HG02571 (cell line): ENCODE data around the gene TMBIM1.

ENCODE experiments used
- ATAC-seq: cut with Tn5 transposase; IDR thresholded peaks from one replicate; pipeline ENCODE4 v1.9.1; 2021; ENCODE audit warnings: mild to moderate bottlenecking, moderate library complexity; ENCODE audit not compliant: unreplicated experiment

TMBIM1 gene, protein sequence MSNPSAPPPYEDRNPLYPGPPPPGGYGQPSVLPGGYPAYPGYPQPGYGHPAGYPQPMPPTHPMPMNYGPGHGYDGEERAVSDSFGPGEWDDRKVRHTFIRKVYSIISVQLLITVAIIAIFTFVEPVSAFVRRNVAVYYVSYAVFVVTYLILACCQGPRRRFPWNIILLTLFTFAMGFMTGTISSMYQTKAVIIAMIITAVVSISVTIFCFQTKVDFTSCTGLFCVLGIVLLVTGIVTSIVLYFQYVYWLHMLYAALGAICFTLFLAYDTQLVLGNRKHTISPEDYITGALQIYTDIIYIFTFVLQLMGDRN

DNA sequence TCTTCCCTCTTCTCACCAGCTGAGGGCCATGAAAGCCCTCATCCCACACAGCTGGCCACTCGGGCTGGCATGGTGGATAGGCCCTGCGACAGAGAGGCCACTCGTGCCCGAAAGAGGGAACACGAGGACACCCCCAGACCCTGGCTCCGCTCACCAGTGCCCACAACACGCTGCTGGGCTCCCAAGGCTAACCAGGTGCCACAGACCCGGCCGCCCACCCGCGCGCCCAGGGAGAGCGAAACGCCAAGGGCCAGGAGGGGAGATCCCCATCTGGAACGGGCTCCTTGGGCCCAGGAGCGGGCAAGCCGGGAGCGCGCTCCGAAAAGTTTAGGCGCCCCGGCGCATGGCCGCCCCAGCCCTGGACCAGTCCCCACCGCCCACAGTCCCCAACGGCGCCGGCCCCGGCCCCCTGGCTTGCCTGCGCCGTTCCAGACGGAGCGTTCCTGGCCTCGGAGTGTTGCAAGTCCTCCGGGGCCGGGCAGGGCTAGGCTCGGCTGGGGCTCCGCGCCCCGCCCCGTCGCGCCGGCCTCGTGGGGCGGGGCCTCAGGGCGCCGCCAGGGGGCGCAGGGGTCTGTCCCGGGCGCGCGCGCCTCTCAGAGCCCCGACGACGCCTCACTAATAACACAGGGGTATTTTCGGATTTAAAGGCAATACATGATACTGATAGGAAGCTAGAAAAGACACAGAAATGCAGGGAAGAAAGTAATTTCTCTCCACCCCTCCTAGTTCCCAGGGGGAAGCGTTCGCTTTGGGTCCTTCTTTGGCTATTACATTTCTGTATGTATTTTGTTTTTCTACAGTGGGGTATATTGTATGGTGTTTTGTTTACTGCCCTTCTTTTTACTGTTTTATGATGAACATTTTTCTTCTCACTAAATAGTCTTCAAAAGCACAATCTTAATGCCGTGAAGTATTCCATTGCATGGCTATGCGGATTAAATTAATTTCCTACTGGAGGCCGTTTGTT lies at the start of gene TMBIM1:
Gene TMBIM1 (minus strand): TSS at position 456 of the 967 bp plus-strand sequence. CDS start 10,362 bp downstream, outside the sequence.
- peak; percentile 64 for ATAC-seq

DNA sequence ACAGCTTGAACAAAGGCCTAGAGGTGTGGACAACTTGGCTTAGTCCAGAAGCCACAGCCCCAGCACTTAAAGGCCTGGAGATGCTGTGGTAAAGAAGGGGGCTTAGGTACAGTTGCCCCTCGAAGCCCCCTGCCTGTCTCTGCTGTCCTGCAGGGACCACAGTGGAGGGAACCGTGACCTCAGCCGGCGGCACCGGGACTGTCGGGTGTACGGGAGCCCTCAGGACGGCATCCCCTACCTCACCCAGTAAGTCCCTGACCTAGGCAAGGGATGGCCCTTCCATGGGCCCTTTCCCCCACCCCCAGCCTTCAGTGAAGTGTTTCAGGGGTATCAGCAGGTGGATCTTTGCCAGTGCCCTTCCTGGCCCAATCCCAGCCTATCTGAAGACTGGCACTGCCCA lies 49.1 kb upstream of the TMBIM1 start:
- no peak for ATAC-seq

- ATAC-seq = no peak
Measured at GRCh38 chr2:218340656-218341055, 48.4 kb upstream of the TMBIM1 start.

DNA sequence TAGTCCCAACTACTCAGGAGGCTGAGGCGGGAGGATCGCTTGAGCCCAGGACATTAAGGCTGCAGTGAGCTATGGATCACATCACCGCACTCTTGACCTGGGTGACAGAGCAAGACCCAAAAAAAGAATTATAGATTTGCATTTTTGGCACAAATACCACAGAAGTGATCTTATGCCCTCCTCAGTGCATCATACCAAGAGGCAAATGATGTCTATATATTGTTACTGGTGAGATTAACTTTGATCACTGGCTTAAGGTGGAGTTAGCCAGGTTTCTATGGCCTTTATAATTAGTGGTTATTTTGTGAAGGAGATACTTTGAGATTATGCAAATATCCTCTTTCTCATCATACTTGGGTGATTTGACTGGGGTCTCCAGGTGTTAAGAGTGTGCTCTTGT lies 42.2 kb upstream of the TMBIM1 start:
- ATAC-seq = no peak

DNA sequence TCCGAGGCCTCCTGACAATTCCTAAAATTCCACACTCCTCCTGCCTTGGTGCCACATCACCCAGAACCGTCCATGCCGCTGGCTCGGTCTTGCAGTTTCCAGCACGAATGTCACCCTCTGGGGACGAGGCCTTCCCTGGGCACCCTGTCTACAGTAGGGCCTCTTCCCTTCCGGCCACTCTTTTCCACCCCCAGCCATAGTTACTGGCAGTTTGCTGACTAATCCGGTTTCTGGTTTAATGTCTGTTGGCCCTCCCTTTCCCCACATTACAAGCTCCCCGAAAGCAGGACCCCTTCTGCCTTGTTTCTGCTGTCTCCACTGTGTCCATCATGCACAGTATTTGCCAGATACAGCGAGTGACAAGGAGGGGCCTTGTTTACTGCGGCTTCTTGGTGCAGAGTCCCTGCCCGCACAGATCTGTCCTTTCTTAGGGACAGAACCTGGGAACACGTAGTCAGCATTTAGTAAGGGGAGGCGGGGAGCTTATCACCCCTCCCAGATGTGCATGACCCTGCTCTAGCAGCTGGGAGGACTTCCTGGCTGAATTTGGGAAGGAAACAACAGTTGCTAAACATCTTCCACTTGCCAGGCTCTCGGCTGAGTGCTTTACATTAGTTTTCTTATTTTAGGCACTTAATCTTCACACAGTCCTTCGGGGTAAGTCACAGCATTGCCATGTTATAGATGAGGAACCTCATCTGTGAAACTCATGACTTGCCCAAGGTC lies 40.8 kb upstream of the TMBIM1 start:
- ATAC-seq = no peak

GRCh38 chr2:218332288-218332687 lies 40.0 kb upstream of the TMBIM1 start:
- ATAC-seq = no peak

GRCh38 chr2:218331745-218332144 lies 39.4 kb upstream of the TMBIM1 start:
- ATAC-seq = no peak

GRCh38 chr2:218329826-218330593 lies 37.7 kb upstream of the TMBIM1 start:
- peak; percentile 38 for ATAC-seq

- ATAC-seq = peak; percentile 43
Measured at GRCh38 chr2:218329027-218329825, 36.9 kb upstream of the TMBIM1 start.

DNA sequence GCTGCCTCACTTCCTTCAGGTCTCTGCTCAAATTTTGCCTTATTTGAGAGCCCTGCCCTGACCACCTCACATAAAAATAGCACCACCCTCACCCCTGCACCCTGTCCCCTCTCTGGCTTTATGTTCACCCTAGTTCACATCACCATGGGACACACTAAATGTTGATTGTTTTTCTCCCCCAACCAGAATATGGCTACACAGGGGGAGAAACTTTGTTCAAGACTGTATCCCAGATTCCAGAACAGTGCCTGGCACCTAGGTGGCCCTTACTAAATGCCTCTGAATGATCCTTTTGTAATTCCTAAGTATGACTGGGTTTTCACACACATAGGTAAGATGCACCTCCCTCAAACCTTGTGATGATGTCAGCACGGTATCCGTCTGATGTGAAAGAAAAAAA lies 36.0 kb upstream of the TMBIM1 start:
- no peak for ATAC-seq

DNA sequence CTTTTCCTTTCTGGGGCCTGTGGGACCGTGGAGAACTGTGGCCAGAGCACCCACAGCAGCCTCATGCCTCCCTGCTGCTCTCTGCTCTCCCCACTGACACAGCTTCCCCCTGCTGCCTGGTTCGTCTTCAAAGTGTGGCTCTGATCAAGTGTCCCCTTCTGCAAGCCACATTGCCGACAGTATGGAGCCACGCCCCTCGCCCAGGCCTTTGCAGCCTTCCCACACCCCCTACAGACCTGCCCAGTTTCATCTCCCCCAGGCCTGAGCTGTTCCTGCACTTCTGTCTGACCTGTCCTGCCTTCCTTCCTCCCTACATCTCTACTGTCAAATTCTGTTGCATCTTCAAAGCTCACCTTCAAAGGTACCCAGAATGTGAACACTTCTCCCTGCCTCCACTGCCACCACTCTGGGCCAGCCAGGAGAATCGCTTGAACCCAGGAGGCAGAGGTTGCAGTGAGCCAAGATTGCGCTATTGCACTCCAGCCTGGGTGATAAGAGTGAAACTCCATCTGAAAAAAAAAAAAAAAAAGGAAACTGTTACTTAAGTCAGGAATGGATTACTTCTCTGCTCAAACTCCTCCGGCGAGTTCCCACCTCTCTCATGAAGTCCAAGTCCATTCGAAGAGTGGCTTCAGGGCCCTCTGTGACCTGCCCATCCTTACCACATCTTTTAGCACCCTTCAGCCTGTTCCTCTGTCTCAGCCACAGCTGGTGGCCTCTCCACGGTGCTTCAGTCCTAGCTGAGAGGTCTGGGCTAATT lies 35.3 kb upstream of the TMBIM1 start:
- ATAC-seq = no peak

DNA sequence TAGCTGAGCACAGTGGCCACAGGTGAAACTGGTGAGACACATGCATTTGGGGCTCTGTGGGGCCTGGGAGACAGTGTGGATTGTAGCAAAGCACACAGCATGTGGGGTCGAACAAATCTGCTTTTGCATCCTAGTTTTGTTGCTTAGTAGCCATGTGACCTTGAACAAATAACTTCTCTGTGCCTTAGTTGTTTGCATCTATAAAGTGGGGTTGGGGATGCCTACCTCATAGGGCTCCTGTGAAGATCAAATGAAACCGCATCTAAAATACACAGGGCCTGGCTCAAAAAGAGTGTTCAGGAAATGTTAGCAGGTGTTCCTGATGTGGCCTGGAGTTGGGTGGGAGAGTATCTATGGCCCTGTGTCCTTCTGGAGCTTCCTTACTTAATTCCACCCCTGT lies 34.0 kb upstream of the TMBIM1 start:
- no peak for ATAC-seq

- no peak for ATAC-seq
Measured at GRCh38 chr2:218325566-218326160, 33.4 kb upstream of the TMBIM1 start.

DNA sequence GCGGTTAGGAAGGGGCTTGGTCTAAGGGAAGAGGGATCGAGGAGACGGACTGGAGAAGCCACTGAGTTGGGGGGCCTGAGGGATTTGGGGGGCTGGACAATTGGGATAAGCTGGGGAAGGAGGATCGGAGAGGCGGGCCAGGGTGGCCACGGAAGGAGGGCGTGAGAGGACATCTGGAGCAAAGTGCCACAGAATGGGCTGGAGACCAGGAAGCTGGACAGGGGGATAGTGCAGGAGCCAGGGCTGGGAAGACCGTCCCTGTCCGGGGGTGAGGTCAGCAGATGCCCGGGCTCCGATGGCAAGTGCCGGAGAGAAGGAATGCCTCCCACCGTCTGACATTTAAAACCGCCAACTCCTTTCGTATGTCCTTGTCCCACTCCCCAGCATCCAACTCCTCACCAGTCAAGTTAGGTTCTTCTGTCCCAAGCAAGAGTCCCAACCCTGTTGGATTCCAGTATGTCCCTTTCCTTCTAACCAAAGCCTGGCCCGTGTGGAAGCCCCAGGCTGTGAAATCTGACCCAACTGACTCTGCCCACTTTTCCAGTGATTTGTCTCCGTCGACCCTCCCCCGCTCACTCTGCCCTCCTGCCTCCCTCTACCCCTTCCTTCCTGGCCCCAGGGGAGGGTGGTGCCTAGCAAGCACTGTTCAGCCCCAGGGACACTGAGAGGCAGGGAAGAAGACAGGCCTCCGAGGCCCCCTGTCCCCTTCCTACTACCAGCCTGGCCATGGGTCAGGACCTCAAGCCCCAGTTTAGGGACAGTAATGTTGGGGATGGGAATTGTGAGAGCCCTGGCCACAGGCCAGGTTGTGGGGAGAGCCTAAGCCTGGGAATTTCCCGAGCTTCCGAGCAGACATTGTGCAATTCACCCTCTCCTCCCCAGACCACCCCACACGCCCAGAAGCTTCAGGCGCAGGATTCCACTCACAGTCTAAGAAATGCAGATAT lies 31.5 kb upstream of the TMBIM1 start:
- no peak for ATAC-seq

- peak; percentile 66 for ATAC-seq
Measured at GRCh38 chr2:218322768-218323525, 30.6 kb upstream of the TMBIM1 start.

DNA sequence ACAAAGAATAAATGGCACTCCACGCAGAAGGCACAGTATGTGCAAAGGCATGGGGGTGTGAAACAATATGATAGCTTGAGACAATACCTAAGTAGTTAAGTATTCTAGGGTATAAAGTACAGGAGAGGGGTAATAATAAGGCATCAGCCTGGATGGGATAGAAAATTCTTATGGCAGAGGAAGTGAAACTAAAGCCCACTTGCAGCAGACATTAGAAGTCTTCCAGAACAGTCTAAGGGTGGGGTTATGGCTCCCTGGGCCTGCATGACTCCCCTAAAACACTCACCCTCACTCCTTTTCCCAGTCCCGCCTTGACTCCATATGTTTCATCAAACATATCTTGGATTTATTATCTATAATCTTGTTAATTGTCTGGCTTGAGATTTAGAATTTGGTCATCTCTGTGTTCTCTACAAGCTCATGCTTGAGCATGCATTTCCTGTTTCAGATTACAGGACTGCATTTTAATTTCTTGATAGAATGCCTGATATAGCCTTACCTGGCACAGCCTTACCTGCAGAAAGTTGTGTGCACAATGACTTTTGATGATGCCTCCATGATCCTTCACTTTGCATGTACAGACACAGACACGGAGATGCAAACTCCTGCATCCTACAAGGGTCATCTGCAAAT lies 28.5 kb upstream of the TMBIM1 start:
- ATAC-seq = no peak
